HG03378 (cell line): ENCODE measurements around the gene CSGALNACT2.
A peak's percentile ranks its signal among the peaks of the same experiment; 100 is the strongest.
"Not testable (repeated sequence)": the region's sequence is repeated elsewhere in the genome, so short reads cannot be mapped to it uniquely, and the experiment has no call there.

Experiments used
- ATAC-seq: cut with Tn5 transposase; IDR thresholded peaks from one replicate; pipeline ENCODE4 v1.9.1; 2021; ENCODE audit warnings: mild to moderate bottlenecking, moderate library complexity; ENCODE audit not compliant: unreplicated experiment

The CSGALNACT2 gene

GRCh38 chr10:43136995-43137716 is 1.1 kb upstream of the CSGALNACT2 start:
- no peak for ATAC-seq

DNA sequence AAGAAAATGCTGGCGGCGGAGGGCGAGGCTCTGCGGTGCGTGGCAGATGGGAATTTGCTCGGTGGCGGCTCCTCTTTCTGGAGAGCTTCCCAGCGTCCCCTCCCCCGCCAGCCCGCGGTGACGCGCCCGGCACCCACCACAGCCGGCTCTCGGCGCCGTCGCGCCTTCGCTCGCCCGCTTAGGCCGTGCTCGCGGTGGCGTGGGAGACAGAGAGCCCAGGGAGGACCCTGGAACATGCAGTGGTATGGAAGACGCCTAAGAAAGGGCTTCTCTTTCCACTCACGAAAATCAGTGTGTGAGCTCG is 576 bp upstream of the CSGALNACT2 start:
- peak; percentile 2 for ATAC-seq

GRCh38 chr10:43138757-43139241 is 554 bp downstream of the CSGALNACT2 start:
- peak; percentile 37 for ATAC-seq

DNA sequence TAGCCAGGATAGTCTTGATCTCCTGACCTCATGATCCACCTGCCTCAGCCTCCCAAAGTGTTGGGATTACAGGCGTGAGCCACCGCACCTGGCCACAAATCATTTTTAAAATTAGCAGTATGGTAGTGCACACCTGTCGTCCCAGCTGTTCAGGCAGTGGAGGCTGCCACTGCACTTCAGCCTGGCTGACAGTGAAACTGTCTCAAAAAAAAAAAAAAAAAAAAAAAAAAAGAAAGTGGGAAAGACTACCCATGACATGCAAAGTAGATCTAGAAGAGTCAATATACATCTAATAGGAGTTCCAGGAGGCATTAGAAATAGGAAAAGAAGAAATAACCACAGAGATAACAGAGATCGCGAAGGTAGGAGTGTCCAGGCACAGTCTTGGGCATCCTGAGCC is 3.2 kb downstream of the CSGALNACT2 start:
- no peak for ATAC-seq

GRCh38 chr10:43145311-43145710 is 7.1 kb downstream of the CSGALNACT2 start:
- ATAC-seq: no peak

DNA sequence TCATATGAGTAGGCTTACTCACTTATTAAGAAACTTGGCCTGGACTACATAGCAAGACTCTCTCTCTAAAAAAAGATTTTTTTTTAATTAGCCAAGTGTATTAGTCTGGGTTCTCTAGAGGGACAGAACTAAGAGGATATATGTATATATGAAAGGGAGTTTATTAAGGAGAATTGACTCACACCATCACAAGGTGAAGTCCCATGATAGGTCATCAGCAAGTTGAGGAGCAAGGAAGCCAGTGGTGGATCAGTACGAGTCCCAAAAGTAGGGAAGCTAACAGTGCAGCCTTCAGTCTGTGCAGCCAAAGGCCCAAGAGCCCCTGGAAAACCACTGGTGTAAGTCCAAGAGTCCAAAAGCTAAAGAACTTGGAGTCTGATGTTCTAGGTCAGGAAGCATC is 7.7 kb downstream of the CSGALNACT2 start:
- not testable (repeated sequence) for ATAC-seq

DNA sequence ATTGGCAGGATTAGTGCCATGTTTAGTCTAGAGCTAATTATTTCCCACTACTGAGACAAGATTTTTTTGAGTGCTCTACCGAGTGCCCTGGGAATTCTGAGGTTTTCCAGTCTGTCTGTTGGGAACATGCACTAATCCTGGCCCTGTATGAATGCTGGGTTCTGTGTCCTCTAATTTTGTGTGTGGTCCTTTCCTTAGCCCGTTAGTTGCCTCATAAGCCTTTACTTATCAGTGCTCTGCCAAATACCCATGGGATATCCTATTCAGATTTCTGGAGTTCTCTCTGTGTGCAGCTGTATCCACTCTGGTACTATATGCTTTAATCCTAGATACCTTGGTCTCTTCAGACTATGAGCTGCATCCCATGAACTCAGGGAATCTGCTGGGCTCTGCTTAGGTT is 13.1 kb downstream of the CSGALNACT2 start:
- no peak for ATAC-seq

DNA sequence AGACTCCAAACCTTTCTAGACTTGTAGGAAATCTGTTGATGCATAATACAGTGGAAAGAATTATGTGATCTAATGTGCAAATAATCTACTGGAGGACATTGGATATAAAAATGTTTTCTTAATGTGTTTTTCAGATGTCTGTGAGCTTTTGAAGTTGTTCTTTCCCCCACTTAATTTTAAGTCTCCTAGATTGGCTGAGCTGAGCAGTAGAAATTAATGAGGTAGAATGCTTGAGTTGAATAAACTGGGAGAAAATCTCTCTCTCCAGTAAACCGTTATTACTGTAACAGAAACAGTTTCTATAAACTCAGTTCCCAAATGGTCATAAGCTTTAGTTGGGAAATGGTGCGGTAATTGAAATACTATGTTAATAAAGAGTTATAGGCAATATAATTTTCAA is 15.7 kb downstream of the CSGALNACT2 start:
- ATAC-seq: no peak

- ATAC-seq: no peak
Measured at GRCh38 chr10:43155221-43155620, 17.0 kb downstream of the CSGALNACT2 start.

DNA sequence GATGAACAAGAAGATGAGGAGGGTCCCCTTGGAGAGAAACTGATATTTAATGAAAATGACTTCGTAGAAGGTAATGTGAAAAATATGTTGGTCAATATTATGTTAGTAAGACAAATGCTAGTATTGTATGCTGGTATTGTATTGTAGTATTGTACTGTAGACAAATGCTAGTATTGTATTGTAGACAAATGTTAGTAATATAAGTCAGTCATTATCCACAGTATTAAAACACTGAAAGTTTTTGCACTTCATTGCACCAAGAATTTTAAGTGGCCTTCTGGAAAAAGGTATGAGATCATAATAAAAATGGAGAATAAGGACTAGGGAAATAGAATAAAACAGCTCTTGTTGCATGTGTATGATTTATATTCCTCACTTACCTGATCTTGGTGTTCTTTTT is 17.5 kb downstream of the CSGALNACT2 start:
- no peak for ATAC-seq

DNA sequence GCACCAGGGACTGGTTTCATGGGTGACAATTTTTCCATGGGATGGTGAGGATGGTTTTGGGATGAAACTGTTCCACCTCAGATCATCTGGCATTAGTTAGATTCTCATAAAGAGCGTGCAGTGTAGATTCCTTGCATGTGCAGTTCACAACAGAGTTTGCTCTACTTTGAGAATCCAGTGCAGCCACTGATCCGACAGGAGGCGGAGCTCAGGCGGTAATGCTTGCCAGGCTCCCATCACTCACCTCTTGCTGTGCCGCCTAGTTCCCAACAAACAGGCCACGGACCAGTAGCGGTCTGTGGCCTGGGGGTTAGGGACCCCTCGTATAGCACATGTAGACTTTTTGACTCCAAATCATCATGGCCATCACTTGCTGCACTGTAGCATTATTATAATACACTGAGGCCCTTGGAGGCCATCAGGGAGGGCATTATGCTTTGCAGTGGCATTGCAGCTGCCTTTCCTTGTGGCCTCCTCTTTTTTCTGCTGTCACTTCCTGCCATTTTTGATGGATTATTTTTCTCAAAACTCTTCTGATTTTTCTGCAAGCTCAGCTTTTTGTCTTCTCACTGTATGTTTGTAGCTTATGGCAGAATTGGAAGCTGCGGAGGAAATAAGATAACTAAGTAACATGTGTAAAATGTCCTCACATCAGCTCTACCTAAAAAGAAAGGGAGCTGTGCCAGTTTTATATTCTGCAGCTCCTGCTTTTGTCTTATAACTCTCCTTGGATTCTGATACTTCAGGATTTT is 18.5 kb downstream of the CSGALNACT2 start:
- no peak for ATAC-seq

DNA sequence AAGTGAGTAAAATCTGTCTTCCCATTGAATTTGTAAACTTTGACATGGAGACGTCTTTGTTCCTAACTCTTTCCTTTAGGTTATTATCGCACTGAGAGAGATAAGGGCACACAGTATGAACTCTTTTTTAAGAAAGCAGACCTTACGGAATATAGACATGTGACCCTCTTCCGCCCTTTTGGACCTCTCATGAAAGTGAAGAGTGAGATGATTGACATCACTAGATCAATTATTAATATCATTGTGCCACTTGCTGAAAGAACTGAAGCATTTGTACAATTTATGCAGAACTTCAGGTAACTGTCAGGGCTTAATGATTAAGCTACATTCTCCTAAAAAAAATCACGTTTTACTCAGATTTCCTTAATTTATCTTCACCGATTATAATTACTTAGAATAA is 20.4 kb downstream of the CSGALNACT2 start:
- no peak for ATAC-seq

DNA sequence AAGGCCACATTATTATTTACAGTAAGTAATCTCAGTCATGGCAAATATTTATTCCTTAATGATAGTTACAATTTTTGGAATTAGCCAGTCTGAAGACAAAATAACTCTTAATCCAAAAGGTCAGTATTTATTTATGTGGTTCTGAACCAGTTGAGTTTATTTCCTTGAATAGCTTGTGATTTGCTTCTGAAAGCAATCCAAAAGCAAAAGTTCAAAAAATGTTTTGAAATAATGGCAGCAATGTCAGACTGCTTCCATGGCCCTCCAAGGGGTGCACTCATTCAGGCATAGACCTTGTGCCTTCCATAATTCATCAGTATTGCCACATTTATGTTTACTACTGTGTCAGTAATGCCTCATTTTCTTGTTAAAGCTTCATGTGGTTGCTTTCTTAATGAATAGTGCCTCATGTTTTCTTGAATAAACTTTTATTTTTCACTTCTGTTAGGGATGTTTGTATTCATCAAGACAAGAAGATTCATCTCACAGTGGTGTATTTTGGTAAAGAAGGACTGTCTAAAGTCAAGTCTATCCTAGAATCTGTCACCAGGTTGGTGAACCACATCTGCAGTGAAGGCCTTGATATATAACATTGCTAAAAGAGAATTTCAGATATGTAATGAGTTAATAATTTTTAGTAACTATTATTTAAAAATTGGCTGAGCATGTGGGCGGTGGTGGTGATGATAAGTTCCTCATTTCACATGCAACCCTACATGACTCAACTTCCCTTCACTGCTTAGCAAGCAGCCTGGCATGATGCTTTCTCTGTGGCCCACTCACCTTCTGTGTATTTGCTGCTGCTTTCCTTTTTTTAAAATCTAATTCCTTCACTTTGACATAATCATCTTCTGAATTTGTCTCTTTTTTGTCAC is 22.0 kb downstream of the CSGALNACT2 start:
- peak; percentile 64 for ATAC-seq

- ATAC-seq: peak; percentile 89
Measured at GRCh38 chr10:43160921-43161255, 22.6 kb downstream of the CSGALNACT2 start.

GRCh38 chr10:43162604-43163003 is 24.4 kb downstream of the CSGALNACT2 start:
- ATAC-seq: no peak

DNA sequence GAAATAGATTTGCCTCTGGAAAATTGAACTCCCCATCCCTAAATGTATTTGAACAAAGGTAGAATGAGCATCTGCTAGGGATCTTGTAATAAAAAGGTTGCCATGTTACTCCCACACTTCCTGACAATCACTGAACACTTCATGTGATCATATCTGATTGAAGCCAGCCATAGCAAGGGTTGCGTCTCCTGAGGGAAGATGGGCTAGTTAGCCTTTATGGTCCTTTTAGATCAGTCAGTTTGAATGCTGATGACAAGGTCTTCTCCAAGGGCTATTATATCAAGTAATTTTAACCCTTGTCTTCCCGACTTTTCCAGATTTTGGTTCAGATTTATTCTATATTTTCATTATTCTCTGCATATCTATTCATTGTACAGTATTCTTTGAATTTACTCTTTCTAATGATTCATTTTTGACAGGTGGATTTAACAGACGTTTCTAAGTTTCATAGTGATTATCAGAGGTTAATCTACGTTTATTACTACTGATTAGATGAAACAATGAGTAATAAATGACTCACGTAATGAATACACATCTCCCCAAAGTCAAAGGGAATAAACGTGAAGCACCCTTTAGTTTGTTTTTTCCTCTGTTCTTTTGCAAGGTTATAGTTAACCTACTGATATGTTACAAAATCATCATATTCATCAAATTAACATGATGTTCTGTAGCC is 28.1 kb downstream of the CSGALNACT2 start:
- ATAC-seq: no peak

DNA sequence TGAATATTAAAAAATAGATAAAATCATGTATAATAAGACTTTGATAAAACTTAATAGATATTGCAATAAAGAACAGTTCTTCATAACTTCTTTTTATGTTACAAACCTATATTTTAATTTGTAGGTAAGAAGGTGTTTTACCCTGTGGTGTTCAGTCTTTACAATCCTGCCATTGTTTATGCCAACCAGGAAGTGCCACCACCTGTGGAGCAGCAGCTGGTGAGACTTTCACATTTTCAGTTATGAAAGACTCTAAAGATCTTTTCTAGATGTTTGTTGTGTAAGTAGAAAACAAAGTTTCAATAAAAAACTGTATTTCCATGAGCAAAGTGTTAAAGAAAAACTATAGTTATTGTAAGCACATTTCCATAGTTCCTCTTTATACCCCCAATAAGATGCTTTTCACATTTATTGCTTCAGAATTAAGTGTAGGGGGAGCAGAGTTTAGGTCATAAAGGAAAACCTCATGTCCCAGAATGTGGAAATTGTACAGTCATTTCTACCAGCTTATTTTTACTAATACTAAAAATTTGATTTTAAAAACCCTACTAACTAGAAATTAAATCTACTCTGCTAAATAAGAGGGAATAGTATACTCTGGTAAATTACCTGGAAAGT is 28.7 kb downstream of the CSGALNACT2 start:
- peak; percentile 52 for ATAC-seq

- ATAC-seq: no peak
Measured at GRCh38 chr10:43167498-43167889, 29.2 kb downstream of the CSGALNACT2 start.

- ATAC-seq: no peak
Measured at GRCh38 chr10:43170491-43170890, 32.2 kb downstream of the CSGALNACT2 start.

- no peak for ATAC-seq
Measured at GRCh38 chr10:43172645-43173044, 34.4 kb downstream of the CSGALNACT2 start.

GRCh38 chr10:43173120-43173519 is 34.9 kb downstream of the CSGALNACT2 start:
- ATAC-seq: no peak
